ENCODE measurements around the gene MYL12B. TPM values are rescaled to one million over a fixed set of nuclear protein-coding genes. Genes with fewer than 3 reads are reported as not detected.

MYL12B gene
- total RNA-seq, 4 donors from 2014 or later: 246 to 511 (median 369) TPM

- TF ChIP-seq POLR2A (IDR thresholded peaks at IDR 0.05): no peak
- TF ChIP-seq CTCF (IDR thresholded peaks at IDR 0.05): peak in 3 of 6 experiments; percentile 31 to 34 (median 33)
- H3K27ac ChIP-seq: no peak overlapping the region
- H3K4me1 ChIP-seq: no peaks in the 10 kb centered on the region
- peaks cover 0 to 4% (median 2%) of the 10 kb centered on the region in 4 donors for H3K9me3 ChIP-seq
- DNase-seq: no peak
- H3K4me3 ChIP-seq: no peak overlapping the region
- H3K27me3 ChIP-seq: no peaks in the 10 kb centered on the region
- H3K36me3 ChIP-seq: no peaks in the 10 kb centered on the region
Measured at GRCh38 chr18:3238742-3239141, 23.2 kb upstream of the MYL12B start.

DNA sequence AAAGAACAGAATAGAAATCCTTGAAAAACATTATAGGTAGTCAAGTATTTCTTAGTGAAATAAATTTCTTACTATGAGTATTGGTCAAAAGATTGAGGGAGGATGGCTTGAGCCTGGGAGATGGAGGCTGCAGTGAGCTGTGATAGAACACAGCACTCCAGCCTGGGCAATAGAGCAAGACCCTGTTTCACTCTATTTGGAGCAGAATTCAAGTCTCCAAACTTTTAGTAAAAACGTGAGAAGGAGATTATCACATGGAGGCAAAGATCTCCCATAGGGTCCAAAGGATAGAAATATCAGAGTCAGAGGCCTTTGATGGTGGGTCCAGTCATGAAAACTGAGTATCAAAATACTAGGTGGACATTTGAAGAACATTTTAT lies 16.8 kb upstream of the MYL12B start:
- H3K27ac ChIP-seq: peak overlapping the region in 1 of 4 donors; percentile 99
- no peak for TF ChIP-seq CTCF (IDR thresholded peaks at IDR 0.05)
- TF ChIP-seq POLR2A (IDR thresholded peaks at IDR 0.05): no peak

DNA sequence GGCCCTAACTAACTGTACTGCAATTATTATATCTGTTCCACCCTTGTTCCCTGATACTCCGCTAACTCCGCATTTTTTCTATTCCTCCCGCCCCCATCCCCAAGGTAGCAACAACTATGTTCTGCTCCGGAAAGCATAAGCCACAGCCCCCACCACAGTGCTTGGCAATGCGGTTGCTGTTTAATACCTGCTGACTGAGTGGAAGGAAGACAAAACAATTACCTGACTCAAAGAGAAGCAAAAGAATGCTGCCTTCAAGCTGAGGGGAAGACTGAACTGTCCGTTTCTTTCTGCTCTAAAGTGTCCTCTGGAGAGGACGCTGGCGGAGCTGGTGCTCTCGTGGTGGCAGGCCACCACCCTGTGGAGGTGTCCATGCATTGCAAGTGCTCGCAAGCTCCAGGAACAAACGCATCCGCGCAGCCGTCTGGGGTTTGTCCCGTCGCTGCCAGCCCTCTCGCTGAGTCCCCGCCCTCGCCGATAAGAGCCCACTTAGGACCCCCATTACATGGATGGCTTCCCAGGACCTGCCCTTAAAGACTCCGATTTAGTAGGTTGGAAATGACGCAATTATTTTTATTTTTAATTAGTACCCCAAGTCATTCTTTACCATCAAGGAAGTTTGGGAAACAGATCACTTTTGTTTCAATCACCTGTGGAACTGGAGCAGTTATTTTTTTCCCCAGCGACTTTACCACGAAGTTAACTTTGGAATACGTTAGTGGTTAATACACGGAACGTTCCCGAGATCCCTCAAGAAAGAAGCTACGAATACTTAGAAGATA lies 15.9 kb upstream of the MYL12B start:
- Histone ChIP-seq H3K4me3 (peak overlapping the region; percentile 76 to 88 (median 83)), H3K4me1 (peaks cover 0 to 30% (median under 1%) of the 10 kb centered on the region in 4 donors), H3K36me3 (no peaks in the 10 kb centered on the region), H3K27ac (peak overlapping the region; percentile 98 to 99 (median 98)), H3K27me3 (no peaks in the 10 kb centered on the region), H3K9me3 (peaks cover 0 to 4% (median 2%) of the 10 kb centered on the region in 4 donors)
- TF ChIP-seq POLR2A (IDR thresholded peaks at IDR 0.05): peak in 1 of 2 donors; percentile 20
- peak; percentile 83 to 99 (median 94) for TF ChIP-seq CTCF (IDR thresholded peaks at IDR 0.05)
- peak; percentile 85 to 94 (median 91) for DNase-seq

More for the DNA sequence above, 16.8 kb upstream of the MYL12B start:
- DNase-seq: no peak
- Histone ChIP-seq H3K27me3 (no peaks in the 10 kb centered on the region), H3K36me3 (no peaks in the 10 kb centered on the region), H3K4me1 (peaks cover 0 to 24% (median under 1%) of the 10 kb centered on the region in 4 donors), H3K4me3 (peak overlapping the region in 2 of 4 donors; percentile 79 to 87), H3K9me3 (peaks cover 0 to 4% (median 2%) of the 10 kb centered on the region in 4 donors)

- no peak for TF ChIP-seq POLR2A (IDR thresholded peaks at IDR 0.05)
- TF ChIP-seq CTCF (IDR thresholded peaks at IDR 0.05): no peak
- Histone ChIP-seq H3K27me3 (no peaks in the 10 kb centered on the region), H3K4me1 (peaks cover 0 to 34% (median 3%) of the 10 kb centered on the region in 4 donors), H3K4me3 (peak overlapping the region; percentile 76 to 88 (median 83)), H3K27ac (peak overlapping the region; percentile 98 to 99 (median 98)), H3K9me3 (no peaks in the 10 kb centered on the region), H3K36me3 (no peaks in the 10 kb centered on the region)
- peak; percentile 33 to 62 (median 58) for DNase-seq
Measured at GRCh38 chr18:3246635-3247239, 15.2 kb upstream of the MYL12B start.

GRCh38 chr18:3247240-3248061 lies 14.5 kb upstream of the MYL12B start, which contains the start of gene MYL12A:
TSS of gene MYL12A (plus strand) at chr18:3247801. CDS start at chr18:3253248, 5,447 bp downstream.
- peak; percentile 97 for TF ChIP-seq POLR2A (IDR thresholded peaks at IDR 0.05)
- peak in 1 of 6 experiments; percentile 1 for TF ChIP-seq CTCF (IDR thresholded peaks at IDR 0.05)
- Histone ChIP-seq H3K27me3 (no peaks in the 10 kb centered on the region), H3K9me3 (no peaks in the 10 kb centered on the region), H3K27ac (peak within 1 kb of the TSS; percentile 98 to 99 (median 98)), H3K4me1 (peaks cover 0 to 40% (median 6%) of the 10 kb centered on the region in 4 donors), H3K4me3 (peak within 1 kb of the TSS; percentile 76 to 88 (median 83)), H3K36me3 (no peaks in the 10 kb centered on the region)
- peak; percentile 95 to 99 (median 98) for DNase-seq
